ENCODE results near the gene MPV17L. TPM values are rescaled to one million over a fixed set of nuclear protein-coding genes. Genes with fewer than 3 reads are reported as not detected.
A peak's percentile ranks its signal among the peaks of the same experiment; 100 is the strongest.
"Not testable (repeated sequence)": the region's sequence is repeated elsewhere in the genome, so short reads cannot be mapped to it uniquely, and the experiment has no call there.

Gene MPV17L
- total RNA-seq, 1 experiment from 2014 or later: 0.23 TPM

GRCh38 chr16:15407756-15408155 lies 12.2 kb downstream of the MPV17L start:
- DNase-seq (ENCODE audit: low read depth): not testable (repeated sequence)

GRCh38 chr16:15409476-15409875 lies 13.9 kb downstream of the MPV17L start:
- DNase-seq (ENCODE audit: low read depth): not testable (repeated sequence)

- DNase-seq (ENCODE audit: low read depth): peak; percentile 26
These were observed 20.0 kb downstream of the MPV17L start for GRCh38 chr16:15415511-15415985.

- no peak for DNase-seq (ENCODE audit: low read depth)
These were observed 21.6 kb downstream of the MPV17L start for GRCh38 chr16:15417197-15417596.

GRCh38 chr16:15418206-15418605 lies 22.7 kb downstream of the MPV17L start:
- DNase-seq (ENCODE audit: low read depth): no peak

- not testable (repeated sequence) for DNase-seq (ENCODE audit: low read depth)
These were observed 26.1 kb downstream of the MPV17L start for GRCh38 chr16:15421696-15422095.

- no peak for DNase-seq (ENCODE audit: low read depth)
These were observed 26.7 kb downstream of the MPV17L start for GRCh38 chr16:15422222-15422621.

GRCh38 chr16:15425861-15426260 lies 30.3 kb downstream of the MPV17L start:
- no peak for DNase-seq (ENCODE audit: low read depth)

- no peak for DNase-seq (ENCODE audit: low read depth)
These were observed 31.2 kb downstream of the MPV17L start for GRCh38 chr16:15426796-15427195.

GRCh38 chr16:15427648-15428239 lies 32.2 kb downstream of the MPV17L start:
- peak; percentile 79 for DNase-seq (ENCODE audit: low read depth)

- not testable (repeated sequence) for DNase-seq (ENCODE audit: low read depth)
These were observed 35.3 kb downstream of the MPV17L start for GRCh38 chr16:15430884-15431283.

GRCh38 chr16:15434079-15434424 lies 38.5 kb downstream of the MPV17L start:
- DNase-seq (ENCODE audit: low read depth): no peak

- peak; percentile 75 for DNase-seq (ENCODE audit: low read depth)
These were observed 39.1 kb downstream of the MPV17L start, which contains the start of gene BMERB1 for GRCh38 chr16:15434425-15435215. Gene BMERB1 (plus strand): TSS chr16:15434588. CDS start chr16:15434654, 66 bp downstream.

GRCh38 chr16:15435216-15435864 lies 39.8 kb downstream of the MPV17L start:
- no peak for DNase-seq (ENCODE audit: low read depth)

- no peak for DNase-seq (ENCODE audit: low read depth)
These were observed 43.5 kb downstream of the MPV17L start for GRCh38 chr16:15439102-15439501.

GRCh38 chr16:15439521-15439920 lies 44.0 kb downstream of the MPV17L start:
- DNase-seq (ENCODE audit: low read depth): no peak

GRCh38 chr16:15440852-15441251 lies 45.3 kb downstream of the MPV17L start:
- peak; percentile 71 for DNase-seq (ENCODE audit: low read depth)

- not testable (repeated sequence) for DNase-seq (ENCODE audit: low read depth)
These were observed 46.6 kb downstream of the MPV17L start for GRCh38 chr16:15442140-15442539.

GRCh38 chr16:15443753-15444152 lies 48.2 kb downstream of the MPV17L start:
- DNase-seq (ENCODE audit: low read depth): no peak

GRCh38 chr16:15444264-15444663 lies 48.7 kb downstream of the MPV17L start:
- DNase-seq (ENCODE audit: low read depth): no peak

GRCh38 chr16:15445450-15445849 lies 49.9 kb downstream of the MPV17L start:
- no peak for DNase-seq (ENCODE audit: low read depth)

GRCh38 chr16:15446901-15447300 lies 51.3 kb downstream of the MPV17L start:
- no peak for DNase-seq (ENCODE audit: low read depth)

Measured in LHCN-M2 (cell line).